Ecto neural progenitor cell (in vitro differentiated cells): Measurements from ENCODE around the gene EIF4E2.

ENCODE experiments used
- DNase-seq: peaks from one replicate; pipeline ENCODE4 v3.0.0-alpha.2; 2018; ENCODE audit warnings: low spot score

Gene EIF4E2

GRCh38 chr2:232538671-232539070 lies 11.8 kb upstream of the EIF4E2 start:
- DNase-seq, result no peak

DNA sequence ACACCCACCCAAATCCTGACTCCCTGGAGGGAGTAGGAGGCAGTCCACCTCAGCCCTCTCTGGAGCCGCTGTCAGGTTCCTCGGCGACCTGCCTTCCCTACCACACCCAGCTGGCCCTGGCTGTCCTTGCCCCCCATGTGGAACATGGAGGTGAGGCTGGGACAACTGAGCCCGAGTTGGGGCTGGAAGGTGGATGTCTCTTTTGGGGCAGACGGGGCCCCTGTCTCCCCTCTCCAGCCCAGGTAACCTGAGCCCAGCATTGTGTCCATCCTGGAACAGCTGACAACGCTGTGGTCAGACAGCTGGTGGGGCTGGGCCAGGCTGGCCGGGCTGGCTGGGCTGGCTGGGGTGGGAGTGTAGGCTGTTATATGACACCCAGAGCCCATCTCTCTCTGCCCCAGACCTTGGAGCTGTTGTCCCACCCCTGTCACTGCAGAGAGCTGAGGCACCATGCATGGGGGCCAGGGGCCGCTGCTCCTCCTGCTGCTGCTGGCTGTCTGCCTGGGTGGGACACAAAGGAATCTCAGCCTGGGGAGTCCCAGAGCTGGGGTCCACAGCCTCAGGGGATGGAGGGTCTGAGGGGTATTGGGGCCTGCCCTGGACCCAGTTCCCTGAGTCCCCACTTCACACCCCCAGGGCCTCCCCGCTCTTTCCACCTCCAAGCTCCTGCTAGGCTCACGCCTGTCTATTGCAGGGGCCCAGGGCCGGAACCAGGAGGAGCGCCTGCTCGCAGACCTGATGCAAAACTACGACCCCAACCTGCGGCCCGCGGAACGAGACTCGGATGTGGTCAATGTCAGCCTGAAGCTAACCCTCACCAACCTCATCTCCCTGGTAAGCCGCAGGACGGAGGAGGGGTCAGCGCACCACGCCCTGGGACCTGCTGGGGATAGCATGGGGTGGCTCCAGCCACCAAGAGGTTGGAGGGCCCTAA lies 10.9 kb upstream of the EIF4E2 start, which contains the start of gene CHRNG:
TSS of gene CHRNG (plus strand) at position 395 of the 934 bp plus-strand sequence. CDS start at position 451, 56 bp downstream.
- no peak for DNase-seq

GRCh38 chr2:232540441-232541041 lies 9.9 kb upstream of the EIF4E2 start:
- no peak for DNase-seq

DNA sequence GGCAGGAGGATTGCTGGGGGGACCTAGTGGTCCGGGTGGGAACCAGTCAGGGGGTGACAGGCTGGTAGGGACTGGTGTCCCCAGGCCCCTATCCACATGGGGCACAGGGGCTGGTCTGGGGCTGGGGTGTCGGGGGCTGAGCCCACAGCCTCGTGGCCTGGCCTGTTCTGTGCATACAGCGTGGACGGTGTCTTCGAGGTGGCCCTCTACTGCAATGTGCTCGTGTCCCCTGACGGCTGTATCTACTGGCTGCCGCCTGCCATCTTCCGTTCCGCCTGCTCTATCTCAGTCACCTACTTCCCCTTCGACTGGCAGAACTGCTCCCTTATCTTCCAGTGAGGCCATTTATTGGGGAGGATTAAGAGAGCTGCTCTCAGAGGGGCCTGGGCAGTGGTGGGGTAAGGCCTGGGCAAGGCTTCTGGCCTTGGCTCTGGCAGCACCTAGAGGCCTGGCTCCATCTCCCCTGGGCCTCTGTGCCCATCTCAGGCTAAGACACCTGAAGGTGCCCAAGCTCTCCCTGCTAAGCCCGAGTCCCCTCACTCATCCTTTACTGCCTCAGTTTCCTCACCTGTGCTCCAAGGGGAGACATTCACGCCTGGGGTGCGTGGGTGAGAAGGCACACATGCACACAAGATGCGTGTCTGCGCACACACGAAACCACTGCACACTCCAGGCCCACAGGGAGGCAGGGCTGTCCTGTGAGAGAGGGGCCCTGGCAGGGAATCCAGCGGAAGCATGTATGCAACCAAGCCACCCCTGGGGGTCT lies 9.1 kb upstream of the EIF4E2 start:
- no peak for DNase-seq

- DNase-seq, result no peak
Observed at GRCh38 chr2:232541961-232542714, 8.4 kb upstream of the EIF4E2 start.

- no peak for DNase-seq
Observed at GRCh38 chr2:232542715-232543467, 7.6 kb upstream of the EIF4E2 start.

DNA sequence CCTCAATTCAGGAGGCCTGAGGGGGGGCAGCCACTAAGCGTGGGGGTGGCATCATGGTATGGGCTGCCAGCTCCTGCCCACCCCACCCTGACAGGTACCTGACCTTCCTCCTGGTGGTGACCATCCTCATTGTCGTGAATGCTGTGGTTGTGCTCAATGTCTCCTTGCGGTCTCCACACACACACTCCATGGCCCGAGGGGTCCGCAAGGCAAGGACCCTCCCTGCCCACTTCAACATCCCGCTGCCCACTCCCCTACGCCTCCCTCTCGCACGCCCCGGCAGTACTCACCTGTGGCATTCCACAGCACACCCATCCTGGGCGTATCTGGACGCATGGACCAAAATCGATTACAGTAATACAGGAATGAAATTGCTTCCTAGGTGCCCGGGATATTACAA lies 7.0 kb upstream of the EIF4E2 start:
- no peak for DNase-seq

DNA sequence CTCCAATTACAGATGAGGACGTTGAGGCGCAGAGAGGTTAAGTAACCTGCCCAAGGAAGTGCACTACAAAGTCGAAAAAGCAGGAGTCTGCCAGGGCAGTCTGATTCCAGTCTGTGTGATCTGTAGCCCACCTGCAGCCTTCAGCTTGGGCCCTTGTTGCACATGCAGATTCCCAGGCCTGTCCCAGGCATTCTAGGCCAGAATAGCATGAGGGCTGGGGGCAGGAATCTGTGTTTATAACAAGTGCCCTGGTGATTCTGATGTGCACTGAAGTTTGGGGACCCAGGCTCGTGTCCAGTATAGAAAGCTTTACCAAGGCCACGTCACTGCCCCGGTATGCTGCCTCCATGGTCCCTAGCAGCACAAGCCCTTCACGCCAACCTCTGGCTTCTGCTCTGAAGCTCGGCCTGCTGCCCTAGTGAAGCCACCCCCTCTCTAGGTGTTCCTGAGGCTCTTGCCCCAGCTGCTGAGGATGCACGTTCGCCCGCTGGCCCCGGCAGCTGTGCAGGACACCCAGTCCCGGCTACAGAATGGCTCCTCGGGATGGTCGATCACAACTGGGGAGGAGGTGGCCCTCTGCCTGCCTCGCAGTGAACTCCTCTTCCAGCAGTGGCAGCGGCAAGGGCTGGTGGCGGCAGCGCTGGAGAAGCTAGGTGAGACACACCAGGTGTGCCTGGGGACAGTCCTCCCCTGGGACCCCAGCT lies 6.4 kb upstream of the EIF4E2 start:
- DNase-seq, result no peak

GRCh38 chr2:232544674-232545073 lies 5.8 kb upstream of the EIF4E2 start:
- DNase-seq, result no peak

GRCh38 chr2:232545511-232546375 lies 4.7 kb upstream of the EIF4E2 start:
- no peak for DNase-seq

DNA sequence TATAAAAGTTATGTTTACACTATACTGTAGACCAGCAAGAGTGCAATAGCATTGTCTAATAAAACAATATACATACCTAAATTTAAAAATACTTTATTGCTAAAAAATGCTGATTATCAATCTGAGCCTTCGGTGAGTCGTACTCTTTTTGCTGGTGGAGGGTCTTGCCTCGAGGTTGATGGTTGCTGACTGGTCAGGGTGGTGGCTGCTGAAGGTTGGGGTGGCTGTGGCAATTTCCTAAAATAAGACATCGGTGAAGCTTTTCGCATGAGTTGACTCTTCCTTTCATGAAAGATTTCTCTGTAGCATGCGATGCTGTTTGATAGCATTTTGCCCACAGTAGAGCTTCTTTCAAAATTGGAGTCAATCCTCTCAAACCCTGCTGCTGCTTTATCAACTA lies 2.5 kb upstream of the EIF4E2 start:
- DNase-seq, result no peak

DNA sequence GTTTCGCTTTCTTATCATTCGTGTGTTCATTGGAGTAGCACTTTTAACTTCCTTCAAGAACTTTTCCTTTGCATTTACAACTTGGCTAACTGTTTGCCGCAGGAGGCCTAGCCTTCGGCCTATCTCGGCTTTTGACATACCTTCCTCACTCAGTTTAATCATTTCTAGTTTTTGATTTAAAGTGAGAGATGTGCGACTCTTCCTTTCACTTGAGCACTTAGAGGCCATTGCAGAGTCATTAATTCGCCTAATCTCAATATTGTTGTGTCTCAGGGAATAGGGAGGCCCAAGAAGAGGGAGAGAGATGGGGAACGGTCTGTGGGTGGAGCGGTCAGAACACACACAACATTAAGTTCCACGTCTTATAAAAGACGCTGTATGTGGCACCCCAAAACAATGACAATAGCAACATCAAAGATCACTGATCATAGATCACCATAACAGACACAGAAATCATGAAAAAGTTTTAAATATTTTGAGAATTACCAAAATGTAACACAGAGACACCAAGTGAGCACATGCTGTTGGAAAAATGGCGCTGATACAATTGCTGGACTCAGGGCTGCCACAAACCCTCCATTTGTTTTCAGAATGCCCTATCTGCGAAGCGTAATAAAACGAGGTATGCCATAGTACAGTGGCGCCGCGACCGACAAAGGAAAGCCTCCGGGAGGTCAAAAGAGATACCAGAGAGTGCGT lies 685 bp upstream of the EIF4E2 start:
- DNase-seq, result no peak

- DNase-seq, result no peak
Observed at GRCh38 chr2:232551250-232551638, 755 bp downstream of the EIF4E2 start.

DNA sequence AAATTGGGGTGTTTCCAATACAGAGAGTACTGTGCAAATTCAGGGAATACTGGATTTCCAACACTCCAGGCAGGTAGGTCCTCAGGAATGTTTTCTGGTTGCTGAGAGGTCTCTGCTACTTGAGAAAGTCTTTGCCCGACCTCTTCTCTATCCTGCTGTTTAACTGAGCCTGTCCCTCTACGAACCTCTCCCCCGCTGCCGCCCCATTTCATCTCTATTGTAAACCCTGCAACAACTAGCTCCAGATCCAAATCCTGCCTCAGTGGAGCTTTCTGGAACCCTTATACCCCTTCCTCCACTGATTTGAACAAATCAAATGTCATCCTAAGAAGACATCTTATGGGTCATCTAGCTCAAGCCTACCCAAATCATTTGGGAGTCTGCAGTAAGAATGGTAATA lies 1.3 kb downstream of the EIF4E2 start:
- DNase-seq, result no peak

GRCh38 chr2:232556426-232556825 lies 5.9 kb downstream of the EIF4E2 start:
- DNase-seq, result no peak

DNA sequence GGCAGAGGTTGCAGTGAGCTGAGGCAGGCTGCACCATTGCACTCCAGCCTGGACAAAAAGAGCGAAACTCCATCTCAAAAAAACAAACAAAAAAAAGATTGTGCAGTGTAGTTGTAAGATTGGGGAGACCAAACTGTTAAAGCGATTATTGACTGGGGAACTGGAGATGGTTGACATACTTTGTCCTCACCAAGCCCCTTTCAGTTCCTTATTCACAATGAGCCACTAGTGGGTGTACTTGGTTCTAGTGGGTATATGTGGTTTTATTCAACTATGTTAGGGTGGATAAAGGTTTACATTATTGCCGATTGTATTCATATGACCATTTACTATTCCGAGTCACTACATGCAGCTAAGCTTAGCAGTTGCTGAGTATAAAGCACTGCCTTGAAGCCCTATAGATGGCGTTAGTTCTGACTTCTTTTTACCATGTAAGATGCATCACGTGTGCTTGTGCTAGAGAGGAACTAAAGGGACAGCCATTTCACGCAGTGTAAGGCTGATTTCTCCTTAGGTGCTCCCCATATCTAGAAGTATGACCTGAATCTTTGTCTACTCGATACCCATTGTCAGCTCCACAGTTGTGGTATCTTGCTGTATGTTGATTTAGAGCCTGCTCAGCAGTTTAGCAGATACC lies 12.1 kb downstream of the EIF4E2 start:
- DNase-seq, result no peak

- DNase-seq, result no peak
Observed at GRCh38 chr2:232563580-232563979, 13.1 kb downstream of the EIF4E2 start.

DNA sequence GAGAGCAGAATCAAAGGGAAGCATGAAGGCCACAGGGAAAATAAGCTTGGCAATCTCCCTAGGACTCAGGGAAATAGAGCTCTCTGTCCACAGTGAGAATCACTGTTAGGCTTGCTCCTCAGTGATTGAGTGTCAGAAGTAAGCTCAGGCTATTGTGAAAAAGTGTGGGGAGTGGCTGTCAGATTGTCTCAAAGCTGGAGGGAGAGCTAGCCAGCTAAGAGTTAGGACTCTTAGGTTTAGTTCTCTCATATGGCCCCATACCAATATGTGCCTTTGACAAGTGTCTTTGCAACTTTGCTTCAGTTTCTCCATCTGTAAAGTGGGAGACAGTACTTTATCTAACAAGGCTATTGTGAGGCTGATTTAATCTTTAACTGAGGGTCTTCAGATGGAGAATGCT lies 17.2 kb downstream of the EIF4E2 start:
- no peak for DNase-seq
